NCI-H526 treated with DMSO at 0.1 percent for 48 hours (cell line): ENCODE results near the gene GUF1.

Experiments used
- DNase-seq: peaks from one replicate; lab custom pipeline; 2025; lab: John Stamatoyannopoulos, UW

The GUF1 gene, protein sequence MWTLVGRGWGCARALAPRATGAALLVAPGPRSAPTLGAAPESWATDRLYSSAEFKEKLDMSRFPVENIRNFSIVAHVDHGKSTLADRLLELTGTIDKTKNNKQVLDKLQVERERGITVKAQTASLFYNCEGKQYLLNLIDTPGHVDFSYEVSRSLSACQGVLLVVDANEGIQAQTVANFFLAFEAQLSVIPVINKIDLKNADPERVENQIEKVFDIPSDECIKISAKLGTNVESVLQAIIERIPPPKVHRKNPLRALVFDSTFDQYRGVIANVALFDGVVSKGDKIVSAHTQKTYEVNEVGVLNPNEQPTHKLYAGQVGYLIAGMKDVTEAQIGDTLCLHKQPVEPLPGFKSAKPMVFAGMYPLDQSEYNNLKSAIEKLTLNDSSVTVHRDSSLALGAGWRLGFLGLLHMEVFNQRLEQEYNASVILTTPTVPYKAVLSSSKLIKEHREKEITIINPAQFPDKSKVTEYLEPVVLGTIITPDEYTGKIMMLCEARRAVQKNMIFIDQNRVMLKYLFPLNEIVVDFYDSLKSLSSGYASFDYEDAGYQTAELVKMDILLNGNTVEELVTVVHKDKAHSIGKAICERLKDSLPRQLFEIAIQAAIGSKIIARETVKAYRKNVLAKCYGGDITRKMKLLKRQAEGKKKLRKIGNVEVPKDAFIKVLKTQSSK

DNA sequence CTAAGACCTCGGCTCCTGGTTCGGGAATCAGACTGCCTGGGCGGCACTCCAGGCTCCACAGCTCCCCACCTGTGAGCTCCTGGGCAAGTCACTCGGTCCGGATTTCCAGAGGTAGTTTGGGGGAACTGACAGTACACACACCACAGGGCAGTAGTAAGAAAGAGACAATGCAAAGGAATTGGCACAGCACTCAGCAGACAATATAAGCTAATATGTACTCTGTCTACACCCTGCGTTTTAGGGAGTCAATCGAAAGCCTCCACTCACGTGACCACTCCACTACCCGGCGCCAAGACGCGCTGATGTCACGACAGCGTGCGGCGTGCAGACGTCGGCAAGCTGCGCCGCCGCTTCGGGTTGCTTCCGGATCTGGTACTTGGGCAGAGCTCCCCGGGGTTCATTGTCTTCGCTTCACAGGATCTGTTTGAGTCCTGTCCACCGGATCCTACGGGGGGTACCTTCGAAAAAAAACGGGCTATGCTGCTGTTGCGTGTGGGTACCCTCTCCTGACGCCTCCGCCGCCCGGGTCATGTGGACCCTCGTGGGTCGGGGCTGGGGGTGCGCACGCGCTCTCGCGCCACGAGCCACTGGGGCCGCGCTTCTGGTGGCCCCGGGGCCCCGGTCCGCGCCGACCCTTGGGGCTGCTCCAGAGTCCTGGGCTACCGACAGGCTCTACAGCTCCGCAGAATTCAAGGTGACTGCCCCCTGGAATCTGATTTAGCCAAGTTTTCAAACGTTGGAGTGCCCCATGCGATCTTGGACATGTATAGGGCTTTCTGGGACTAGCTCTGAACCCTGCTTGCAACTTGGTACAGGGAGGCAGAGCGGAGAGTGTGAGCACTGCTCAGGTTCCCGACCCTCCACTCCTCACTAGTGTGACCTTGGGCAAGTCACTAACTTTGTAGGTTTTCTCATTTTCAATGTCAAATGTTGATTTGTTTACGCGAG, at the start of gene GUF1:
TSS of gene GUF1 (plus strand) at position 327 of the 948 bp plus-strand sequence. CDS start at position 530, 203 bp downstream.
- peak; percentile 77 for DNase-seq

DNA sequence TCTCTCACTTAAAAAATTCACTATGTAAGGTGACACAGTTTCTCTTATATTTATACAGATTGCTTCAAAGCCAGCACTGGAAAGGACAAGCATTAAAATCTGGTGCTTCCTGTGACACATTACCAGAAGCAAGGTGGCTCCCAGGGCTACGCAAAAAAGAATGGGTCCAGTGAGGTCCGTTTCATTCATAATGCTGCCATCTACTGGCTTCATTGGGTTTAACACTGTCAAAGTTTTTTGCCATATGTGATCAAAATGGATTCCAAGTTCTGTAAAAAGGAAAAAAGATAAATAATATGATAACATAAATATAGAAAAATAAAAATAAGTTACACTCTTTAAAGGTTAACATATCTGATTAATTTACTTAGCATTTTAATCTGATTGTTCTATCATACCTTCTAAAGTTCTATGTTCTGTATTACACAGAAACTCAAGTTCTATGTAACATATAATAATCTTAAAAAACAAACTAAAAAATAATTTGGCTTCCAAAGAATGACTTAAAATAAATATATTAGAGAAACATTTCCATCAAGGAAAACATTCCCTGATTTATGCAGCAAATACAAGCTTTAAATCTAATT, 48.8 kb upstream of the GUF1 start:
- DNase-seq: peak; percentile 5

DNA sequence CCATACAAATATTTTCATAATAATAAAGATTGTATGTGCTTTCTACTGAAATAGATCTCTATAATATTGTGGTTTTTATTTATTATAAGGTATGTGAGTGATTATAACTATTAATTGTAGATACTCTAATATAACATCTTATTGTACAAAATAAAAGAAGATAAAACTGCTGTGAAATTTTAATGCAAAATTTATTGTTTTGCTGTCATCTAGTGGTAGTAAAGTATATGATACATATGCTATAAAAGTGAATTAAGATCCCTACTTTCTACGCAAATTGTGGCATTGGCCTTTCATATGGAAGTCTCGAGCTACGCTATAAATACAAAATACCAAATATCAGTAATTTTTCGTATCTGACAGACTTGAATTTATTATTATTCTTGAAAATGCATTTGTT, 46.1 kb upstream of the GUF1 start:
- no peak for DNase-seq

DNA sequence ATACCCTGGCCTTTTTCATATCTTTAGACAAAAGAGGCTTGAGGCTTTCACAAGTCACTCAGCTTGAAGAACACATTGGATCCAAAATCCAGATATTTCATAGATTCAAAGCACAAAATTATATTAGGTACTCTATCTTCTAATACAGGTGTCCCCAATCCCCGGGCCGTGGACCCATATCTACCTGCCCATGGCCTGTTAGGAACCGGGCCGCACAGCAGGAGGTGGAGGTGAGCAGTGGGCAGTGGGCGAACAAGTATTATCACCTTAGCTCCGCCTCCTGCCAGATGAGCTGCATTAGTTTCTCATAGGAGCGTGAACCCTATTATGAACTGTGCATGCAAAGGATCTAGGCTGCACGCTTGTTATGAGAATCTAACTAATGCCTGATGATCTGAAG, 45.5 kb upstream of the GUF1 start:
- DNase-seq: no peak

DNA sequence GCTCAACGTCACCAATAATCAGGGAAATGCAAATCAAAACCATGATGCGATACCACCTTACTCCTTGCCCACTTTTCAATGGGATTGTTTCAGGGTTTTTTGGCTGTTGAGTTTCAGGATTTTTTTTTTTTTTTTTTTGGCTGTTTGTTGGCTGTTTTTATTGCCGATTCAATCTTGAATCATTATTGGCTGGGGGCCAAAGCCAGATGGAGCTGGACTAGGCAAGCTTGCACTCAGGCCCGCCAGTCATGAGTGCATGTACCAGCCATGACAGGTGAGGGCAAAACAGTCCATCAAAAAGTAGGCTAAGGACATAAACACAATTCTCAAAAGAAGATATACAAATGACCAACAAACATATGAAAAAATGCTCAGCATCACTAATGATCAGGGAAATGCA, 40.1 kb upstream of the GUF1 start:
- DNase-seq: no peak

- DNase-seq: no peak
These were observed 32.1 kb upstream of the GUF1 start for GRCh38 chr4:44646151-44646550.

- no peak for DNase-seq
These were observed 26.8 kb upstream of the GUF1 start, which contains the start of gene YIPF7 for GRCh38 chr4:44651425-44651824. Gene YIPF7, minus strand, starts transcription at chr4:44651625. Its CDS starts 1,525 bp downstream, at chr4:44650100.

DNA sequence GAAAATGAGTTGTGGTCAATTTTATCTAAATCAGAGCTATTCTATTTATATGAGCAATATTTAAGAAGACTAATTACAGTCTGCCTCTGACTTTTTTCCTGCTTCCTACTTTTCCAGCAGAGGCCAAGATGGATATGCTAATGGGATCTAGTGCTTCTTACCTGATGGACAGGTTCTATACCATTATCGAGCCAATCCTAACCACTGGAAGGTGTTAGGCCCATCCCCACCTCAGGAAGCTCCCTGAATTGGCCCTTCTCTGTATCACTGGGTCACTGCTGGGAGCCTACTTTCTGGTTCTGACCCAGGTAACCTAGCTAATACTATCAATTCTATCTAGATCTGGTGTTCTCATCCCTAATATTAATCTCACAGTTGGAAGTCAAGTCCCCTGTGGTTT, 26.2 kb upstream of the GUF1 start:
- DNase-seq: no peak

DNA sequence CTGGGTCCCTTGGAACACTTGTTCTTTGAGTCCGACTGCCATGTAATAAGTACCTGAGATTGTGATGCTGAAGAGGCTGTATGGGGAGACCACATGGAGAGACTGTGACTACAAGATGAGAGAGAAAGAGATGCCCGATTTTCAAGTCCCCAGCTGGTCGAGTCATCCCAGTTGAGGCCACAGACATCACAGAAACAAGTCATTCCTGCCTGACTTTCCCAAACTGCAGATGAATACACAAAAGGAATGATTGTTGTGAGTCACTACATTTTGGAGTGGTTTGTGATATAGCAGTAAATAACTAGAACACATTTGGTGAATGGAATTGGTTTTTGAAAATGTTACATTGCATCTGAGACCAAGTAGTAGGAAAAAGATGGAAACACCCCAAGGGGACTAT, 17.8 kb upstream of the GUF1 start:
- no peak for DNase-seq

- DNase-seq: no peak
These were observed 16.1 kb upstream of the GUF1 start for GRCh38 chr4:44661940-44662622.

DNA sequence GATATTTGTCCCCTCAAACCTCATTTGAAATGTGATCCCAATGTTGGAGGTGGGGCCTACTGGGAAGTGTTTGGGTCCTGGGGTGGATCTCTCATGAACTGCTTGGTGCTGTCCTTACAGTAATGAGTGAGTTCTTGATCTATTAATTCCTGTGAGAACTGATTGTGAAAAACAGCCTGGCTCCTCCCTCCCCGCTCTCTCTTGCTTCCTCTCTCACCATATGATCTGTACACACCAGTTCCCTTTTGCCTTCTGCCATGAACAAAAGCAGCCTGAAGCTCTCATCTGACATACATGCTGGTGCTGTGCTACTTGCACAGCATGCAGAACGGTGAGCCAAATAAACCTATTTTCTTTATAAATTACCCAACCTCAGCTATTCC, 15.6 kb upstream of the GUF1 start:
- DNase-seq: no peak

DNA sequence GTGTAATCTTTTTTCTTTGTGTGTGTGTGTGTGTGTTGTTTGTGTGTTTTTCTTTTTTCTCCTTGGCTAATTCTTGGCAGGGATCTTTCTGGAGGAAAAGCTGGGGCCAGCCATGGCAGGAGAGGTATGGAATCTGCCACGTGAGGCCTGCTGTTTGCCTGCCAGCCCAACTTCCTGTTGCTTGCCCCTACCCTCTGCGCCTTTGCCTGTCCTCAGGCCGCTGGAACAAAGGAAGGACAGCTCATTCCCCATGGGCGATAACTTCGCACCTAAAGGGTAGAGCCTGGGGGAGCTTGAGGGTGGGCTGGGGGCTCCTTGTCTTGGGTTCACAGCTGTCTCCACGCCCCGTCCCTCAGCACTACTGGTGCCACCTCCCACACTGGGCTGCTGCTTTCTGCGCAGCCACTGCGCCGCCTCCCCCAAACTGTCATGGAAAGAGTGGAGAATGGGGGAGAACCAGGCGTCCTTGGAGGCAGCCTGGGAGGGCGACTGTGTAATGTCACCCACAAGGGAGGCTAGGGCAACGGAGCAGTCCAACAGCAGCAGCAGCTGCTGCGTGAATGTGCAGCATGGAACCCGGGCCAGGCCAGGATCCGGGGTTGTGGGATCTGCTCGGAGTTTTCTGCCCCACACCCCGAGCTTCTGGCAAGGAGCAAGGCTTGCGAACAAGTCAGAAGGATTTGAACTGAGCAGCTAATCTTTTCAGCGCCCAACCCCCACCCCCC, 14.5 kb upstream of the GUF1 start:
- no peak for DNase-seq

GRCh38 chr4:44668526-44668925, 9.7 kb upstream of the GUF1 start:
- no peak for DNase-seq

- no peak for DNase-seq
These were observed 7.6 kb upstream of the GUF1 start for GRCh38 chr4:44670506-44671199.

DNA sequence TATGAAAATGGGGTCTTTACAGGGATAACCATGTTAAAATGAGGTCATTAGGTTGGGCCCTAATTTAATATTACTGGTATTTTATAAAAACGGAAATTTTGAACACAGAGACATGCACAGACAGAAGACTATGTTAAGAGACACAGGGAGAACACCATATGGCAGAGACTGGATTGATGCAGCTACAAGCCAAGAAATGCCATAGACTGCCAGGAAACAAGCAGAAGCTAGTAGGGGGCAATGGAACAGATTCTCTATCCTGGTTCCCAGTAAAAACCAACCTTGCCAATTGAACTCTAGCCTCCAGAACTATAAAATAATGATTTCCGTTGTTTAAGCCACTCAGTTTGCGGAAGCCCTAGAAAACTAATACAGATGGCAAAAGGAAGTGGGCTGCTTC, 6.6 kb upstream of the GUF1 start:
- DNase-seq: no peak

GRCh38 chr4:44674471-44674870, 3.7 kb upstream of the GUF1 start:
- no peak for DNase-seq

- DNase-seq: no peak
These were observed 2.9 kb upstream of the GUF1 start for GRCh38 chr4:44675366-44675765.

- DNase-seq: no peak
These were observed 840 bp downstream of the GUF1 start for GRCh38 chr4:44679060-44679459.

- DNase-seq: no peak
These were observed 6.4 kb downstream of the GUF1 start for GRCh38 chr4:44684648-44685047.

GRCh38 chr4:44700427-44700826, 22.2 kb downstream of the GUF1 start:
- no peak for DNase-seq
